SK-N-DZ (cell line): ENCODE results near the gene RASD1. TPM values are rescaled to one million over a fixed set of nuclear protein-coding genes. Genes with fewer than 3 reads are reported as not detected.

Experiments used
- DNase-seq: peaks from one replicate; pipeline ENCODE4 v3.0.0-alpha.2; 2015; ENCODE audit warnings: low spot score
- polyA plus RNA-seq, 2 experiments: library from polyadenylated mRNA; depleted of rRNA; stranded (reverse); fragments of >200 nt; gene quantifications; 2 replicates each; pipeline ENCODE4 v1.2.3, GENCODE V29; 2014

Gene RASD1
- polyA plus RNA-seq (2014; cell fraction: cytosol; rRNA removed): 0.24 and 0.74 TPM in 2 replicates
- 0.58 and 2.5 TPM in 2 replicates for polyA plus RNA-seq (2014; cell fraction: nucleus; rRNA removed)

- peak; percentile 82 for DNase-seq
Measured at GRCh38 chr17:17496189-17497064, at the start of gene RASD1. Gene RASD1, minus strand, starts transcription at chr17:17496395. Its CDS starts 214 bp downstream, at chr17:17496181.

- DNase-seq: no peak
Measured at GRCh38 chr17:17545984-17546383, 49.8 kb upstream of the RASD1 start.

GRCh38 chr17:17545031-17545820 is 49.0 kb upstream of the RASD1 start:
- DNase-seq: no peak

- no peak for DNase-seq
Measured at GRCh38 chr17:17542906-17543635, 46.9 kb upstream of the RASD1 start.

GRCh38 chr17:17541640-17542001 is 45.4 kb upstream of the RASD1 start:
- no peak for DNase-seq

- no peak for DNase-seq
Measured at GRCh38 chr17:17540935-17541639, 44.9 kb upstream of the RASD1 start.

GRCh38 chr17:17540278-17540906 is 44.2 kb upstream of the RASD1 start:
- DNase-seq: peak; percentile 51

- no peak for DNase-seq
Measured at GRCh38 chr17:17539591-17539990, 43.4 kb upstream of the RASD1 start.

- DNase-seq: peak; percentile 56
Measured at GRCh38 chr17:17538417-17539391, 42.5 kb upstream of the RASD1 start.

- DNase-seq: no peak
Measured at GRCh38 chr17:17537311-17538099, 41.3 kb upstream of the RASD1 start.

- no peak for DNase-seq
Measured at GRCh38 chr17:17536702-17537101, 40.5 kb upstream of the RASD1 start.

GRCh38 chr17:17535957-17536356 is 39.8 kb upstream of the RASD1 start:
- no peak for DNase-seq

- no peak for DNase-seq
Measured at GRCh38 chr17:17533901-17534441, 37.8 kb upstream of the RASD1 start.

- no peak for DNase-seq
Measured at GRCh38 chr17:17532991-17533390, 36.8 kb upstream of the RASD1 start.

GRCh38 chr17:17531156-17531555 is 35.0 kb upstream of the RASD1 start:
- no peak for DNase-seq

- no peak for DNase-seq
Measured at GRCh38 chr17:17528696-17529652, 32.8 kb upstream of the RASD1 start.

GRCh38 chr17:17527956-17528500 is 31.8 kb upstream of the RASD1 start:
- no peak for DNase-seq
